ENCODE measurements around the gene SGCA.

SGCA gene

DNA sequence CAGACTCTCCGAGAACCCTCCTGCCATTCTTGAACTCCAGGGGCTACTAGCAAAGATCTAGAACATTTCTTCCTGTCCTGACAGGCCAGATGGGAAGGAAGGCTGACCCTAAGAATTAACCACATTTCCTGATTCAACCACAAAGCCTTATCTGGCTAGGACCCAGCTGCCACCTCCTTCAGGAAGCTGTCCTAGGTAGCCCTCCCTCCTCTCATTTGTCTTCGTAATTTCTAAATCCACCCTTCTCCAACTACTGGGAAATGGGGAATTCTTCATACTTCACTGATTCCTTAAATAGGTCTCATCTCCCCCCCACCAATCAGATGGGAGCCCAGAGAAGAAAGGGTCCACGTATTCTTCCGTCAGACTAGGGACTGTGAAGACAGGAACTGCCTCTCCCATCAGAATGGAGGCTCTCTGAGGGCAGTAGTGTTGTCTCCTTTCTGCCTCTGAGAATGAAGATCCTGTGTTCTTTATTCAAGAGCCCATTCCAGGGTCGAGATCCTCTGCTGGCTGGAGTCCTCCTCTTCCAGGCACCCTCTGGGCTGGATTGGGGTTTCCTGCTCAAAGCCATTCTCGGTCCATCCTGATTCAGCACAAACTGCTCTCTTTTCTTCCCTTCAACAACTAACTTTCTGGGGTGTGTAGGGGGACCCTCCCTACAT, 38.0 kb upstream of the SGCA start:
- no peak overlapping the region for H3K4me3 ChIP-seq (ENCODE audit: low read depth in 1 of 5, low read length in 5 of 5)
- H3K27ac ChIP-seq (ENCODE audit: low read depth, low read length) = no peak overlapping the region
- no peaks in the 10 kb centered on the region for H3K9me3 ChIP-seq (ENCODE audit: control insufficient read depth in 5 of 5, low read length in 5 of 5)
- peaks cover 5 to 29% (median 22%) of the 10 kb centered on the region in 5 donors for H3K4me1 ChIP-seq (ENCODE audit: control insufficient read depth in 5 of 5, insufficient read depth in 5 of 5, low read length in 5 of 5)
- H3K27me3 ChIP-seq (ENCODE audit: control insufficient read depth in 5 of 5, insufficient read depth in 4 of 5, low read length in 5 of 5) = peaks cover 6 to 13% (median 9%) of the 10 kb centered on the region in 5 donors
- no peaks in the 10 kb centered on the region for H3K36me3 ChIP-seq (ENCODE audit: control insufficient read depth in 5 of 5, insufficient read depth in 5 of 5, low read length in 5 of 5)
- no peak overlapping the region for H3K9ac ChIP-seq (ENCODE audit: low read length in 5 of 5)

DNA sequence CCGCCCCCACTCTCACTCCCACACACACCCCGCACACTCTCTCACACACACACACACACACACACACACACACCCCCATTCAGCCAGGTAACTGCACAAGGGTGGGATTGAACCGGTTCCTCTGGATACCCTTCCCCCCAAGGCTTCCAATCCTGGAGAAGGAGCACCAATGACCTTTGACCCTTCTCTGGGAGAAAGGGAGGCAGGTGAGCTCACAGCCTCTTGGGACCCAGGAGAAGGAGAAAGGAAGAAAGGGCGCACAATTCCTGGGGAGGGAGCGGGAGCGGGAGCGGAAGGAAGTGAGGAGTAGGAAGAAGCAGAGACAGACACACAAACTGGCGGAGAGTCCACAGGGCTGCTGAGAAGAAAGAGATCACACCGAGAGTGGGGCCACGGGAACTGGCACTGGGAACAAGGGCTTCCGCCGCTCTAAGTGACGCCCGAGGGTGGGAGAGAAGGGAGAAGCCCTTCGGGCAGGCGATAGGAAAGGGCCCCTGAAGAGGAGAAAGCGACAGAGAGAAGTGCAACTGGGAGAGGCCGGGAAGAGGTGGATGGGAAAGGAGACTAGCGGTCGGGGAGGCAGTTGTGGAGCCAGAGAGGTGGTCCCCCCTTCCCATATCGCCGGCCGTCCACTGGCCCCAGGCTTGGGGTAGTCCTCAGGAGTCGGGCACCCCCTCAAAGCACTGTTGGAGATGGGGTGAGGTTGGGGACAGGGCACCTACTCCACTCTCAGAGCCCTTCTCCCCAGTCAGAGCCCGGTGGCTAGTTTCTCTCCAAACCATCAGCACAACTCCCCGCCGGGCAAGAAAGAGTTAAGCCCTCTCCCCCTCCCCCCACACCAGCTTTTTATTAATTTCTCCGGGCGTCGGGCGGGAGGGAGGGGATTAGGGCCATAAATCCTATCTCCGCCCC, 37.1 kb upstream of the SGCA start:
- peaks cover 6 to 13% (median 9%) of the 10 kb centered on the region in 5 donors for H3K27me3 ChIP-seq (ENCODE audit: control insufficient read depth in 5 of 5, insufficient read depth in 4 of 5, low read length in 5 of 5)
- H3K9me3 ChIP-seq (ENCODE audit: control insufficient read depth in 5 of 5, low read length in 5 of 5) = no peaks in the 10 kb centered on the region
- H3K4me3 ChIP-seq (ENCODE audit: low read depth in 1 of 5, low read length in 5 of 5) = peak overlapping the region in 4 of 5 donors; percentile 42 to 55 (median 50)
- H3K9ac ChIP-seq (ENCODE audit: low read length in 5 of 5) = peak overlapping the region in 1 of 5 donors; percentile 46
- H3K4me1 ChIP-seq (ENCODE audit: control insufficient read depth in 5 of 5, insufficient read depth in 5 of 5, low read length in 5 of 5) = peaks cover 4 to 35% (median 28%) of the 10 kb centered on the region in 5 donors
- no peak overlapping the region for H3K27ac ChIP-seq (ENCODE audit: low read depth, low read length)
- H3K36me3 ChIP-seq (ENCODE audit: control insufficient read depth in 5 of 5, insufficient read depth in 5 of 5, low read length in 5 of 5) = no peaks in the 10 kb centered on the region

DNA sequence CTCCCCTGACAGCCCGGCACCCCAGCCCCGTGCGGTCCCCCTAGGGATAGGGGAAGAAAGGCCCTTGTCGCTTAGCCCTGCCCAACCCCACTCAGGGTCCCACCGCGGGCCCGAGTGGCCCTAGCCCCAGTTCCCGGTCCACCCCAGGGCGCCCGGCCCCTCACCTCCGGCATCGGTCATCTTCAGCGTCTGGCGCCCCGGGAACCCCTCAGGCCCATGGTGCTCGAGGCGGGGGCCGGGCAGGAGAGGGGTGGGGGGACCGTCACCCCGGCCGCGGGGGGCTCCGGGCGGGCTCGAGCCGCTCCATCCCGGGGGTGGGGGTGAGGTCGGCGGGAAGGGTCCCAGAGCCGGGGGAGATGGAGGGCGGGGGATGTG, 36.5 kb upstream of the SGCA start:
- H3K4me3 ChIP-seq (ENCODE audit: low read depth in 1 of 5, low read length in 5 of 5) = peak overlapping the region in 1 of 5 donors; percentile 46
- no peaks in the 10 kb centered on the region for H3K9me3 ChIP-seq (ENCODE audit: control insufficient read depth in 5 of 5, low read length in 5 of 5)
- H3K36me3 ChIP-seq (ENCODE audit: control insufficient read depth in 5 of 5, insufficient read depth in 5 of 5, low read length in 5 of 5) = peaks cover 0 to 3% (median under 1%) of the 10 kb centered on the region in 5 donors
- no peak overlapping the region for H3K9ac ChIP-seq (ENCODE audit: low read length in 5 of 5)
- no peak overlapping the region for H3K27ac ChIP-seq (ENCODE audit: low read depth, low read length)
- H3K27me3 ChIP-seq (ENCODE audit: control insufficient read depth in 5 of 5, insufficient read depth in 4 of 5, low read length in 5 of 5) = peaks cover 6 to 13% (median 9%) of the 10 kb centered on the region in 5 donors
- peaks cover 4 to 31% (median 23%) of the 10 kb centered on the region in 5 donors for H3K4me1 ChIP-seq (ENCODE audit: control insufficient read depth in 5 of 5, insufficient read depth in 5 of 5, low read length in 5 of 5)

DNA sequence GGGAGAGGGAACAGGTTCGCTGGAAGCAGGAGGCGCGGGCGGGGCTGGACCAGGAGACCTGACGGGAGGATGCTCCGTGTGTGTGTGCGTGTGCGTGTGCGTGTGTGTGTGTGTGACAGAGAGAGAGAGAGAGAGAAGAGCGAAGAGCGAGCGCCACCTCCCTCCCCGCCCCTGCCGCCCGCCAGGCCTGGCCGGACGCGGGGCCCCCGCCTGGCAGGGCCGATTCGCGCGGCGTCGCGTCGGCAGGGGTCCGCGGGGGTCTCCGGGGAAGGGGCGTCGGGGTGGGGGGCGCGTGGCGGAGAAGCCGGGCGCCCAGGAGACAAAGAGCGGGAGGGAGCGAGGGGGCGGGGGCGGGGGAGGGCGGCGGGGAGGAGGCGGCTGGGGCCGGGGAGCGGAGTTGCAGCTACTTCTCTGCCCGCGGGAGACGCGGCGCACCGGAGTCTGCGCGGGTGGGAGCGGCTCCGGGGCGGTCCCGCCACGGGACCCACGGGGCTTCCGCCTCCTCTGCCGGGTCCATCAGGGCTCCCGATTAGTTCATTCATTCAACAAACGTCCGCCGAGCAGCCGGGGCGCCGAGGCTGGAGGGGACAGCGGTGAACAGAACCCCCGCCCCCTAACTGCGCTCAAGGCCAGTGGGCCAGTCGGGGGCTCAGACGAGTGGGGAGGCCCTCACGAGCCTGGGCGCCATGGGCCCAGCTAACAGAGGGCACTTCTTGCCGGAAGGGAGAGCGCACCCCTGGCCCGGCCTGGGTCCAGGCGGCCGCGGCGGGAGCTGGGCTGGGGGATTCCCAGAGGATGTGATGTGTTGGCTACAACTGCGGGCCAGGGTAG, 35.9 kb upstream of the SGCA start, which contains the start of gene SAMD14:
Gene SAMD14, minus strand, starts transcription at position 433 of the 831 bp plus-strand sequence. CDS start 5,201 bp downstream, outside the sequence.
- Histone ChIP-seq H3K27ac (ENCODE audit: low read depth, low read length) (no peak within 1 kb of the TSS), H3K36me3 (ENCODE audit: control insufficient read depth in 5 of 5, insufficient read depth in 5 of 5, low read length in 5 of 5) (peaks cover 0 to 9% (median 6%) of the 10 kb centered on the region in 5 donors), H3K27me3 (ENCODE audit: control insufficient read depth in 5 of 5, insufficient read depth in 4 of 5, low read length in 5 of 5) (peaks cover 6 to 13% (median 9%) of the 10 kb centered on the region in 5 donors), H3K9me3 (ENCODE audit: control insufficient read depth in 5 of 5, low read length in 5 of 5) (no peaks in the 10 kb centered on the region), H3K4me1 (ENCODE audit: control insufficient read depth in 5 of 5, insufficient read depth in 5 of 5, low read length in 5 of 5) (peaks cover 4 to 31% (median 23%) of the 10 kb centered on the region in 5 donors), H3K9ac (ENCODE audit: low read length in 5 of 5) (peak within 1 kb of the TSS in 1 of 5 donors; percentile 46), H3K4me3 (ENCODE audit: low read depth in 1 of 5, low read length in 5 of 5) (peak within 1 kb of the TSS in 4 of 5 donors; percentile 46 to 55 (median 52))

DNA sequence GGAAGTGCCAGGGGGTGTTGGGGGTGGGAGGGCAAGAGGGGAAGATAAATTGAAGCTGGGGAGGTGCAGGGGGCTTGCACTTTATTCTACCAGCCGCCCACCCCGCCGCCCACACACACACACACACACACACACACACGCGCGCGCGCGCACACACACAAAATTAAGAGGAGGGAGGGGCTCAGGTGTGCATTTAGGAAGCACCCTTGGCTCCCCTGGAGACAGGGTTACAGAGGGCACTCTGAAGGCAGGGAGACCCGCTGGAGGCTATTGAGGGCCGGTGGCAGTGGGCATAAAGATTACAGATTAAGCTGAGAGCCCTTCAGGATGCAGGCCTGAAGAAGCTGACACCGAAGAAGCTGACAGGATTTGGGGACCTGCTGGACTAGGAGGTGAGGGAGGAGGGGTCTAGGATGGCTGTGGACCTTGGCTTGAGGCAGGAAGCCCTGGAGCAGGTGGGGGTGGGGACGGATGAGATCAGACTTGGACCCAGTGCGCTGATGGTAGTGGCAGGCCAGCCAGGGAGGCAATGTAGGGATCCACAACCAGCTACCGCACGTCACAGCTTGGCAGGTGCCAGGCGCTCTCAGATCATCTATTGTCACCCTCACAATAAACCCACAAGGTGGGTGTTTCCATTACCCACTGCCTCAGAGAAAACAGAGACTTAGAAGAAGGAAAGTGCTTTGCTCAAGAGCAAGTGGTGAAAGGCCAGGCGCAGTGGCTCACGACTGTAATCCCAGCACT, 35.1 kb upstream of the SGCA start:
- Histone ChIP-seq H3K4me1 (ENCODE audit: control insufficient read depth in 5 of 5, insufficient read depth in 5 of 5, low read length in 5 of 5) (peaks cover 4 to 31% (median 23%) of the 10 kb centered on the region in 5 donors), H3K27ac (ENCODE audit: low read depth, low read length) (no peak overlapping the region), H3K27me3 (ENCODE audit: control insufficient read depth in 5 of 5, insufficient read depth in 4 of 5, low read length in 5 of 5) (peaks cover 6 to 13% (median 9%) of the 10 kb centered on the region in 5 donors), H3K36me3 (ENCODE audit: control insufficient read depth in 5 of 5, insufficient read depth in 5 of 5, low read length in 5 of 5) (peaks cover 0 to 15% (median 12%) of the 10 kb centered on the region in 5 donors), H3K9ac (ENCODE audit: low read length in 5 of 5) (no peak overlapping the region), H3K9me3 (ENCODE audit: control insufficient read depth in 5 of 5, low read length in 5 of 5) (no peaks in the 10 kb centered on the region), H3K4me3 (ENCODE audit: low read depth in 1 of 5, low read length in 5 of 5) (peak overlapping the region in 1 of 5 donors; percentile 55)

DNA sequence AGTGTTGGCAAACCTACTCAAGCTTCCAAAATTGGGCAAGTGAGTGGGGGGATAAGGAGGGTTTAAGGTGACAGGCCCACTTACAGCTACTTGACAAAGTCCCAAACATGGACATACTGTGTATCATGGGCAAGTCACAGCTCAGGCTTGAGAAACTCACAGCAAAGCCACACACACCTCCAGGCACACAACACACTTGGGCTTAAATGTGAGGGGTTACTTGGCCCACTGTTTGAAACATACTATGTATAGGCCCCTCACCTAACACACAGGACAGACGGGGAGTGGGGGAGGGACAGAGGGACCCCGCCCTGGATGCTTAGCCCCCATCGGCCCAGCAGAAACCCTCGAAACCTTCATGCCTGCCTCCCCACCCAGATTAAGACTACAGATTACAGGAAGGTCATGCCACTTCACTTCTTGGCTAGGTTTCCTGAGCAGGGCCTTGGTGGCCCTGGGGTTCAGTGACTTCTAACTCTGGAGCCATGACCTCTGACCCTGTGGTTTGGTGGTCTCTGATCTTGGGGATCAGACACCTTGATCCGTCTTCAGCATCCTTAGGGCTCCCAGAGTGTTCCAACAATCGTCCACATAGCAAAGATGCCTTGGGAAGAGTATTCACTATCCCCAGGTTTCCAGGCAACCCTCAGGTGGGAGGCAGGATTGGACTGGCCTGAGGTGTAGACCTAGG, 33.6 kb upstream of the SGCA start:
- H3K4me3 ChIP-seq (ENCODE audit: low read depth in 1 of 5, low read length in 5 of 5) = no peak overlapping the region
- peaks cover 4 to 31% (median 23%) of the 10 kb centered on the region in 5 donors for H3K4me1 ChIP-seq (ENCODE audit: control insufficient read depth in 5 of 5, insufficient read depth in 5 of 5, low read length in 5 of 5)
- peaks cover 6 to 13% (median 9%) of the 10 kb centered on the region in 5 donors for H3K27me3 ChIP-seq (ENCODE audit: control insufficient read depth in 5 of 5, insufficient read depth in 4 of 5, low read length in 5 of 5)
- H3K36me3 ChIP-seq (ENCODE audit: control insufficient read depth in 5 of 5, insufficient read depth in 5 of 5, low read length in 5 of 5) = peaks cover 0 to 30% (median 27%) of the 10 kb centered on the region in 5 donors
- no peak overlapping the region for H3K9ac ChIP-seq (ENCODE audit: low read length in 5 of 5)
- H3K9me3 ChIP-seq (ENCODE audit: control insufficient read depth in 5 of 5, low read length in 5 of 5) = no peaks in the 10 kb centered on the region
- H3K27ac ChIP-seq (ENCODE audit: low read depth, low read length) = no peak overlapping the region

DNA sequence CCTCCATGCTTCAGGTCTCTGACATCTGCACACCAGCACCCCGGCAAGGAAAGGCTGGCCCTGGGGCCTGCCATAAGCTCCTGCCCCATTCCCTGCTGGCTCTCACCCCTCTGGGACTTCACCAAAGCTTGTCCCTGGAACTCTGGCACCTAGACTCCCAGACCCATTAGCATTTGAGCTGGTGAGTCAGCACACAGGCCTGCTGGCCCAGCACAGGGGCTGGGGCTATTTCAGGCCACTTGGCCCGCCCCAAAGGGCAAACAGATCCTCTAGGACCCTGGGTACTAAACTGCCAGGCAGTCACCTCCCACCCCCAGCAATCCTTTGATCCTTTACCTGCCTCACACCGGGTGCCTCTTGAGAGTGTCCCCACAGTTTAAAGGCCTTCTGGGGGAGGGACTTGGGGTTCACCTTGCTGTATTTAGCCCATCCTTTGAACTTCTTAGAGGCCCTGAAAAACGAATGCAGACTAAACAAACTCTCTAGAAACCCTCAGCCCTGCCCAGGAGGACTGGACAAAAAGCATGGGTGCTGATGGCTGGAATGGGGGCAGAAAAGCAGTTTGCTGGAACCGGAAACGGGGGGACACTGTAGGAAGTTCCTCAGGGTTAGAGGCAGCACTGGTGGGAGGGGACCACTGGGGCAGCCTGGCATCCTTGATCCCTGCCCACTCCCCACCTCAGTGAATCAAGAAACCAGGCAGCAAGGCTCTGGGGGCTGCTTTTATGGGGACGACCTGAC, 32.6 kb upstream of the SGCA start:
- Histone ChIP-seq H3K27me3 (ENCODE audit: control insufficient read depth in 5 of 5, insufficient read depth in 4 of 5, low read length in 5 of 5) (peaks cover 0 to 13% (median 3%) of the 10 kb centered on the region in 5 donors), H3K9ac (ENCODE audit: low read length in 5 of 5) (no peak overlapping the region), H3K4me1 (ENCODE audit: control insufficient read depth in 5 of 5, insufficient read depth in 5 of 5, low read length in 5 of 5) (peaks cover 4 to 24% (median 17%) of the 10 kb centered on the region in 5 donors), H3K9me3 (ENCODE audit: control insufficient read depth in 5 of 5, low read length in 5 of 5) (no peaks in the 10 kb centered on the region), H3K4me3 (ENCODE audit: low read depth in 1 of 5, low read length in 5 of 5) (no peak overlapping the region), H3K27ac (ENCODE audit: low read depth, low read length) (no peak overlapping the region), H3K36me3 (ENCODE audit: control insufficient read depth in 5 of 5, insufficient read depth in 5 of 5, low read length in 5 of 5) (peaks cover 0 to 40% (median 37%) of the 10 kb centered on the region in 5 donors)

DNA sequence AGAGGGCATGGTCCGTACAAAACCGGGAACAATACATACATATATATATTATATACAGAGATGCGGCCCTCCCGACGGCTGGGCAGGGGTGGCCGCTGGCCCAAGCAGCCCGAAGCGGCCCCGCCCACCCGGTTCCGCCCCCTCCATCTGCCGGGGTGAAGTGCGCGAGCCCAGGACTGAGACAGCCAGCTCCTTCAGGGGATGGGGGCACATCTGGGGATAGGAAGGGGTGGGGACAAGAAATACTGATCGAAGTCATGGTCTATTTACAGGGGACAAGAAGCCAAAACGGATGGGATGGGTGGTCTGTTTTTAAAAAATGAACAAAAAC, 32.1 kb upstream of the SGCA start:
- Histone ChIP-seq H3K4me3 (ENCODE audit: low read depth in 1 of 5, low read length in 5 of 5) (no peak overlapping the region), H3K27ac (ENCODE audit: low read depth, low read length) (no peak overlapping the region), H3K9me3 (ENCODE audit: control insufficient read depth in 5 of 5, low read length in 5 of 5) (no peaks in the 10 kb centered on the region), H3K36me3 (ENCODE audit: control insufficient read depth in 5 of 5, insufficient read depth in 5 of 5, low read length in 5 of 5) (peaks cover 0 to 45% (median 42%) of the 10 kb centered on the region in 5 donors), H3K4me1 (ENCODE audit: control insufficient read depth in 5 of 5, insufficient read depth in 5 of 5, low read length in 5 of 5) (peaks cover 2 to 19% (median 13%) of the 10 kb centered on the region in 5 donors), H3K27me3 (ENCODE audit: control insufficient read depth in 5 of 5, insufficient read depth in 4 of 5, low read length in 5 of 5) (peaks cover 0 to 9% (median 2%) of the 10 kb centered on the region in 5 donors), H3K9ac (ENCODE audit: low read length in 5 of 5) (no peak overlapping the region)

All from subcutaneous abdominal adipose tissue (tissue), 5 donors.